Jurkat, Clone E6-1 (cell line): ENCODE data around the gene RNU1-2.
"Not testable (repeated sequence)": the region's sequence is repeated elsewhere in the genome, so short reads cannot be mapped to it uniquely, and the experiment has no call there.

Experiments used
- DNase-seq: peaks from one replicate; pipeline ENCODE4 v3.0.0-alpha.2; 2011; ENCODE audit warnings: low read depth, low spot score
- H3K4me3 ChIP-seq: 2 replicates; pipeline ENCODE4 v1.5.1; 2011; ENCODE audit warnings: mild to moderate bottlenecking, low read length, control low read depth, moderate library complexity

RNU1-2 gene

GRCh38 chr1:16886860-16887605 lies 8.7 kb upstream of the RNU1-2 start:
- no peak overlapping the region for H3K4me3 ChIP-seq
- DNase-seq, result no peak

GRCh38 chr1:16888860-16889816 lies 6.6 kb upstream of the RNU1-2 start:
- no peak overlapping the region for H3K4me3 ChIP-seq
- no peak for DNase-seq

GRCh38 chr1:16890539-16891021 lies 5.2 kb upstream of the RNU1-2 start:
- not testable (repeated sequence) for H3K4me3 ChIP-seq, DNase-seq

- not testable (repeated sequence) for H3K4me3 ChIP-seq, DNase-seq
Observed at GRCh38 chr1:16891057-16891456, 4.7 kb upstream of the RNU1-2 start.

- not testable (repeated sequence) for H3K4me3 ChIP-seq, DNase-seq
Observed at GRCh38 chr1:16892978-16893525, 2.7 kb upstream of the RNU1-2 start.

GRCh38 chr1:16893796-16894195 lies 2.0 kb upstream of the RNU1-2 start:
- not testable (repeated sequence) for DNase-seq, H3K4me3 ChIP-seq

GRCh38 chr1:16894338-16894737 lies 1.4 kb upstream of the RNU1-2 start:
- DNase-seq, H3K4me3 ChIP-seq: not testable (repeated sequence)

- H3K4me3 ChIP-seq, result peak overlapping the region; percentile 48
Observed at GRCh38 chr1:16895233-16895597, 565 bp upstream of the RNU1-2 start.

GRCh38 chr1:16896316-16897055 lies 706 bp downstream of the RNU1-2 start:
- H3K4me3 ChIP-seq, result peak overlapping the region; percentile 43
- peak; percentile 80 for DNase-seq

More at GRCh38 chr1:16895233-16895597, 565 bp upstream of the RNU1-2 start:
- DNase-seq, result not testable (repeated sequence)

GRCh38 chr1:16897653-16898052 lies 1.9 kb downstream of the RNU1-2 start:
- not testable (repeated sequence) for DNase-seq, H3K4me3 ChIP-seq

- not testable (repeated sequence) for DNase-seq, H3K4me3 ChIP-seq
Observed at GRCh38 chr1:16898298-16898697, 2.5 kb downstream of the RNU1-2 start.

GRCh38 chr1:16899020-16899419 lies 3.2 kb downstream of the RNU1-2 start:
- not testable (repeated sequence) for H3K4me3 ChIP-seq, DNase-seq

- no peak for DNase-seq
Observed at GRCh38 chr1:16900751-16901150, 5.0 kb downstream of the RNU1-2 start.

GRCh38 chr1:16901371-16901770 lies 5.6 kb downstream of the RNU1-2 start:
- H3K4me3 ChIP-seq, DNase-seq: not testable (repeated sequence)

More at GRCh38 chr1:16900751-16901150, 5.0 kb downstream of the RNU1-2 start:
- no peak overlapping the region for H3K4me3 ChIP-seq

- H3K4me3 ChIP-seq, result no peak overlapping the region
- DNase-seq, result no peak
Observed at GRCh38 chr1:16903054-16903453, 7.3 kb downstream of the RNU1-2 start.

- H3K4me3 ChIP-seq, result no peak overlapping the region
- no peak for DNase-seq
Observed at GRCh38 chr1:16903458-16903796, 7.6 kb downstream of the RNU1-2 start.

GRCh38 chr1:16904560-16905109 lies 8.9 kb downstream of the RNU1-2 start:
- H3K4me3 ChIP-seq, result peak overlapping the region; percentile 72
- DNase-seq, result peak; percentile 98

GRCh38 chr1:16905110-16905867 lies 9.5 kb downstream of the RNU1-2 start:
- H3K4me3 ChIP-seq, result peak overlapping the region; percentile 72
- peak; percentile 95 for DNase-seq
